ENCODE measurements around the gene FAM228B.

DNA sequence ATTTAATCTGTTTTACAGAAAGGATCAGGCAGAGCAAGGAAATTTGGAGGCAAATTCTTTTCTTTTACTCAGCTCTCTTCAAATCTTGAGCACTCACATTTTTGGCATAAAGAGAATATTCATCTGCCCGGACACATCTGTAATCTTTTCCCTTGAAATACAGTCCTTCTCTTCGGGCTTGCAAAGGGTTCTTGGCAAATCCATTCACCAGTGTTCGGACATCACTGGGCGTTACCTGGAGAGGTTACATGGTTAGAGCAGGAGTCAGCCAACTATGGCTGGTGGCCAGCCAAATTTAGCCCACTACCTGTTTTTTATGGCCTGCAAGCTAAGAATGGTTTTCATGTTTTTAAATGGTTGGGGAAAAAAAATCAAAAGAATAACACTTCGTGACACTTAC lies 2.2 kb upstream of the FAM228B start:
- no peak for TF ChIP-seq EZH2phosphoT487 (IDR thresholded peaks at IDR 0.05; ENCODE audit: borderline replicate concordance, low read depth, low read length)
- TF ChIP-seq, protein P1, sequence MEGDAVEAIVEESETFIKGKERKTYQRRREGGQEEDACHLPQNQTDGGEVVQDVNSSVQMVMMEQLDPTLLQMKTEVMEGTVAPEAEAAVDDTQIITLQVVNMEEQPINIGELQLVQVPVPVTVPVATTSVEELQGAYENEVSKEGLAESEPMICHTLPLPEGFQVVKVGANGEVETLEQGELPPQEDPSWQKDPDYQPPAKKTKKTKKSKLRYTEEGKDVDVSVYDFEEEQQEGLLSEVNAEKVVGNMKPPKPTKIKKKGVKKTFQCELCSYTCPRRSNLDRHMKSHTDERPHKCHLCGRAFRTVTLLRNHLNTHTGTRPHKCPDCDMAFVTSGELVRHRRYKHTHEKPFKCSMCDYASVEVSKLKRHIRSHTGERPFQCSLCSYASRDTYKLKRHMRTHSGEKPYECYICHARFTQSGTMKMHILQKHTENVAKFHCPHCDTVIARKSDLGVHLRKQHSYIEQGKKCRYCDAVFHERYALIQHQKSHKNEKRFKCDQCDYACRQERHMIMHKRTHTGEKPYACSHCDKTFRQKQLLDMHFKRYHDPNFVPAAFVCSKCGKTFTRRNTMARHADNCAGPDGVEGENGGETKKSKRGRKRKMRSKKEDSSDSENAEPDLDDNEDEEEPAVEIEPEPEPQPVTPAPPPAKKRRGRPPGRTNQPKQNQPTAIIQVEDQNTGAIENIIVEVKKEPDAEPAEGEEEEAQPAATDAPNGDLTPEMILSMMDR (conservative IDR thresholded peaks at IDR 0.05; ENCODE audit: low read length), result no peak

Data from OCI-LY7 (cell line).